Measurements from ENCODE around the gene WEE2.

- TF ChIP-seq, protein P1, sequence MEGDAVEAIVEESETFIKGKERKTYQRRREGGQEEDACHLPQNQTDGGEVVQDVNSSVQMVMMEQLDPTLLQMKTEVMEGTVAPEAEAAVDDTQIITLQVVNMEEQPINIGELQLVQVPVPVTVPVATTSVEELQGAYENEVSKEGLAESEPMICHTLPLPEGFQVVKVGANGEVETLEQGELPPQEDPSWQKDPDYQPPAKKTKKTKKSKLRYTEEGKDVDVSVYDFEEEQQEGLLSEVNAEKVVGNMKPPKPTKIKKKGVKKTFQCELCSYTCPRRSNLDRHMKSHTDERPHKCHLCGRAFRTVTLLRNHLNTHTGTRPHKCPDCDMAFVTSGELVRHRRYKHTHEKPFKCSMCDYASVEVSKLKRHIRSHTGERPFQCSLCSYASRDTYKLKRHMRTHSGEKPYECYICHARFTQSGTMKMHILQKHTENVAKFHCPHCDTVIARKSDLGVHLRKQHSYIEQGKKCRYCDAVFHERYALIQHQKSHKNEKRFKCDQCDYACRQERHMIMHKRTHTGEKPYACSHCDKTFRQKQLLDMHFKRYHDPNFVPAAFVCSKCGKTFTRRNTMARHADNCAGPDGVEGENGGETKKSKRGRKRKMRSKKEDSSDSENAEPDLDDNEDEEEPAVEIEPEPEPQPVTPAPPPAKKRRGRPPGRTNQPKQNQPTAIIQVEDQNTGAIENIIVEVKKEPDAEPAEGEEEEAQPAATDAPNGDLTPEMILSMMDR (IDR thresholded peaks at IDR 0.05), result no peak
- no peak for TF ChIP-seq EP300 (IDR thresholded peaks at IDR 0.05; ENCODE audit: low read depth)
- no peak for TF ChIP-seq POLR2A (IDR thresholded peaks at IDR 0.05)
These were observed 42.1 kb upstream of the WEE2 start for GRCh38 chr7:141666071-141666470.

All from transverse colon (tissue), 3 donors.